ENCODE results near the gene C11orf21.

Gene C11orf21

DNA sequence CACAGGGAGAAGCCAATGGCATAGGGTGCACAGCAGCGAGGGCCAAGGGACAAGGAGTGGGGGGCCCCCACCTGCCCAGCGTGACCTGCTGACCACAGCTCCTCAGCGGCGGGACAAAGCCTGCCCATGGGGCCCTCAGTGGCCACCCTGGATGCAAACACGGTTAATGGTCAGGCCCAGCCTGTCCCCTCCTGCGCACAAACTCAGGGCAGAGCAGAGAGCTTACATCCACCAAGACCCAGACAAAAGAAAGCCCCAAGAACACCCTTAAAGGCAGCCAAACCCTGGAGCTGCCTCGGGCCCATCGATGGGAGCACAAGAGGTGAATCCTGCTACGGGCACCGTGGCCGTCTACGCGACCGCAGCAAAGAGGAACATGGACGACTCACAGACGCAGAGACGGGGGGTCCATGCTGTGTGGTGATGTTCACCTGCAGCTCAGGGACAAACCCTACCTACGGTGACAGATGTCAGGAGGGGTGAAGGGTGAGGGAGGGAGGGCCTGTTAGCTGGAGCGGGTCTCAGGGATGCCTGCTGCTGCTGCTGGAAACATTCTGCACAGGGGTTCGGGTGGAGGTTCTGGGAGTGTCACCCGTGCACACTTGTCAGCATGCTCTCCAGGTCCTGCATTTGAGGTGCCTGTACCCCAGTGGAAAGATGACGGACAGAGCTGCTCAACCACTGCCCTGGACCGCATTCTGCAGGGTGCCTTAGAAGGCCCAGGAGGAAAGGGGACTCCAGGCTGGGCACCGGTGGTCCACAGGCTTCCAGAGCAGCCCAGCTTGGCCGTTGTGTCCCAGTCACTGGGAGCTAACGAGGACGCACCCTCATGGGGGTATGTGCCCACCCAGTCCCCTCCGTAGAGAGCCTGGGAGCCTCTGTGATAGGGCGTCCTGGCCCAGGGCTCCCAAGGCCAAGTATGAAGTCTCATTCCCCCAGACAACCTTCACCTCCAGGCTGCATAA, 42.9 kb downstream of the C11orf21 start:
- peak; percentile 59 for DNase-seq

DNA sequence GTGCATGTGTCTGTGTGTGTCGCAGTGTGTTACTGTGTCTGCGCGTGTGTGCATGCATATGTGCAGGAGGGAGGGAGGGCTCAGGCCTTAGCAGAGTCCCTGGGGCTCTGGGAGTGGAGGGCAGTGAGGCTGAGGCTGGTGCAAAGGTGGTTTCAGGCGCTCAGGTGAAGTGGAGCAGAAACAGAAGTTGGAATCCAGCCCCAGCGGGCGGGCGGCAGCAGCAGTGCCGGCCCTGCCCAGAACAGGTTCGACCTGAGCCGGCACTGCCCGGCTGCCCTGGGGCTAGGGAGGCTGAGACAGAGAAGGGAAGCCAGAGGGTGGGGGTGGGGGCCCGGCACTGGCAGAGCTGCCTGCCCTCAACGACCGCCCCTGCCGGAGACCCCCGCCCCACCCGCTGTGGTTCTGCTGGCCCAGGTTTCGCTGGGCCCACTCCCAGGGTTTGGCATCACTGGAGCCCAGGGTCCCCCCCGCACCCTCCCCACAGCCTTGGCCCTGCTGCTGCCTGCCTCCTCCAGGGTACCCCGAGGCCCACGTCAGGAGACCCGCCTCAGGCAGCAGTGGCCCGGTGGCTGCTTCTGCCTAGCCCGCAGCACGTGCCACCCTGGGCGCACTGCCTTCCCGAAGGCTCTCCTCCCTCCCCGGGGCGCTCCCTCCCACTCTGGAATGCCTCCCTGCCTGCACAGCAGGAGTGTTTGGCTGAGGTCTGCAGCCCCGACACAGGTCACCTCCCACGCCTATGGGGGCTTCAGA, 44.6 kb downstream of the C11orf21 start:
- DNase-seq = no peak

DNA sequence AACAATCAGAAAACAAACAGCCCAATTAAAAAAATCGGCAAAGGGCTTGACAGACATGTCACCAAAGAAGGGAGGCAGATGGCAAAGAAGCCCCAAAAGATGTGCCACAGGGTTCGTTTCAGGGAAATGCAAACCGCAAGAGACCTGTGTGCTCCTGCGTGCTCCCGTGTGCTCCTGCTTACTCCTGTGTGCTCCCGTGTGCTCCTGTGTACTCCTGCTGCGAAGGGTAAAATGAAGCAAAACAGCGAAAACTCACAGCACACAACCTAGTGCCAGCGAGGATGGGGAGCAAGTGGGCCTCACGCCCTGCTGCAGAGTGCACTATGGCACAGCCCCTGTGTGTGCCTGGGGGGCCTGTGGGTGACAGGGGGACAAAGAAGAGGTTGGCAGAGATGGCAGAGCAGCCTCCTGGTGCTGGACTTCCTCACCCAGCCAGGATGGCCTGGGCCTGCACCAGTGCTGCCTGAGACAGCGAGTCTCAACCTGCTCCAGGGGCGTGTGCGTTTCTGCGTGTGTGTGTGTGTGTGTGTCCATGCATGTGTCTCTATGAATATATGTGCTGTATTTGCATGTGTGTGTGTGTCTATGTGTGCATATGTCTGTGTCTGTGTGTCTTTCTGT, 45.3 kb downstream of the C11orf21 start:
- DNase-seq = peak; percentile 59

DNA sequence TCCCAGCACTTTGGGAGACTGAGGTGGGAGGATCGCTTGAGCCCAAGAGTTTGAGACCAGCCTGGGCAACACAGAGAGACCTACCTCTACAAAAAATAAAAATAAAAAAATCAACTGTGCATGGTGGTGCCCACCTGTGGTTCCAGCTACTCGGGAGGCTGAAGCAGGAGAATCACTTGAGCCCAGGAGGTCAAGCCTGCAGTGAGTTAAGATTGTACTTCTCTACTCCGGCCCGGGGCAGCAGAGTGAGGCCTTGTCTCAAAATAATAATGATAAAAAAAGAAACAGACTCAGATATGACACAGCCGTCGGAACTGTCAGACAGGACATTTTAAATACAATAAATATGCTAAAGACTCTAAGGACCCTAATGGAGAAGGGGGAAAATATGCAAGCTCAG, 49.7 kb downstream of the C11orf21 start:
- DNase-seq = no peak

DNA sequence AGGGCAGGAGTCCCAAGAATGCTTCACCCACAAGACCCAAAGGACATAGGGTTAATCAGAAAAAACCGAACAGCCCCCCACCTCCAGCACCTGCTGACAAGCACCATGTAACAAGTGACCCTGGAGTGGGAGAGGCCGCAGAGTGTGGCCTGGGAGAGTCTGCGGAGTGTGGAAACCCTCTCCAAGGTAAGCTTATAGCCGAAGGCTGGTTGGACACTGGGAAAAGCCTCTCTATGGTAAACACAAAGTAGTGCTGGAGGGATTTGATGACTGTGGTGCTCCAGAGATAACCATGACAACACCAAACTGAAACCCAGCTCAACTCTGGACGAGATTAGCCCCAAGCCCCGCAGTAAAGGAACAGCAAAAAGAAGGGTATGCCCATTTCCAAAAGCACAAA, 50.6 kb downstream of the C11orf21 start:
- DNase-seq = no peak

DNA sequence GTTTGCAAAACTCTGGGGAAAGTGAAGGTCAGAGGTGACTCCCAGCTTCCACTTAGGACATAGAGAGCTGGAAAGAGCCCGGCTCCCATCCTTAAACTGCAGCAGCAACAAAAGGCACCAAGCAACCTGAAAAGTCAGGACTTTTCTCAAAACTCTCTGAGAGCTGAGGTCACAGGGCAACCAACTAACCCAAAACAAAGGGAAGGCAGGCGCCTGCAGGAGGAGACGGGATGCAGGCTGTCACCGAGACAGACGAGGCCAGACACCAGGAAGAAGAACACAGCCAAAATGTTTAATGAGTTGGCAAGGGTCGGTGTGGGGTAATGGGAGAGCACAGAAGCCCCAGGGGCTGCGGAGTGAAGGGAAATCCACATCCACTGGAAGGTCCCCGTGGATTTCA, 51.2 kb downstream of the C11orf21 start:
- DNase-seq = no peak

DNA sequence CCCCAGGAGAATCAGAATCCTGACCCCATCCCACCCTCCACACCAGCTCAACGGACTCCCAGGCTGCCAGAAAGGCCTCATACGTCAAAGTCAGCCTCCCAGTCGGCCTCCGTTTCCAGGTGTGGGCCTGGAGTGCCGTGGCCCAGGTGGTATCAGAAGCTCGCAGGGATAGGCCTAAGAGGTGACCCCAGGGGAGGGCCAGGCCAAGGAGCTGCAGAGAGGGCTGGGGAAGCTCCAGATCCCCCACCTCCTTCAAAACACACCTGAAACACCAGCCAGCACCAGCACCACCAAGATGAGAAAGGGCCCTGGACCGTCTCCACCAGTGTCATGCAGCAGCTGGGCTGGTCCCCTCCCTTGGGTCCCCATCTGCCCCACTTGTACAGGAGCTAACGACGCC, 51.7 kb downstream of the C11orf21 start:
- DNase-seq = peak; percentile 54

DNA sequence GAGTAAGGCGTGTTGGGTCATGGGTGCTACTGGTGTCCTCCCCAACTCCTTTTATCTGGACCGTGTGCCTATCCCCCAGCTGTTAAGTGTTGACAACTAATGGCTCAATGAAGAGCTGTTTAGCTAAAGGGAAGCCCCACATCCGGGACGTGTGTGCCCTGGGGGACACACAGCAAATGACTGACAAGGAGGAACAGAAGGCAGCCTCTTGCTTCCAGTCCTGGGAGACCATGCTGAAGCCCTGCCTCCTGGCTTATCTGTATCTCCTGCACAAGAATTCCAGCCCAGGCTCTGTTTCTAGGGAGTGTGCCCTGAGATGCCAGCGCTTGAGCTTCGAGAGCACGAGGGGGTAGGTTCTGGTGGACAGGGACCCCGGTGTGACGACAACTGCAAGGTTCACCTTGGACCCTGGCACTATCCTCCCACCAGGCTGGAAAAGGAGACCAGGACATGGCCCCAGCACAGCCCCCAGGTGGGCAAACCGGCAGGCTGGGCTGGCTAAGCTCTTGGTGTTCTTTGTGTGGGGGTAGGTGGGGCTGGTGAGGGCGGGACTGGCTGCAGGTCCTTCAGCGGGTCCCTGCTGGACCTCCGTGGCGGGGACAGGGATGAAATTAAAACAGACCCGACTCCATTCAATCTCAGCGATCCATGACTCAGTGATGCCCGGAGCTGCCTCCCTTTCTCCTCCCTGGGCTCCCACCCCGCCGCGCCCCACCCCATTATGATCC, 52.4 kb downstream of the C11orf21 start:
- peak; percentile 50 for DNase-seq

DNA sequence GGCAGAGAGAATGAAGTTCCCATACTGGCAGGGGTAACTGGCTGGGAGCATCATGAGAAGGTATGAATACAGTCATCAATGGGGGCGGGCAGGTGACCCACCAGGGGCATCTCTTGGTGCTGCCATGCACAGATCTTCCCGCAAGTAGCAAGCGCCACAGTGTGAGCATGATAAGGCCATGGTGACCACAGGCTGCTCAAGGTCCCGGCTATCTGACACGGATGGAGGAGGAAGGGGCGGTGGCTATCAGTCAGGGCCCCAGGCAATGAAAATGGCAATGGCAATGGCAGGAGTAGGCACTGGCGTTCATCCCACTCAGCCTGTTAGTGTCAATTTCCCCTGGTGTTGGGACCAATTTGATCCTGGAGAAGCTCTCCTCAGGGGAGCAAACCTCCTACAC, 53.0 kb downstream of the C11orf21 start:
- DNase-seq = peak; percentile 22

DNA sequence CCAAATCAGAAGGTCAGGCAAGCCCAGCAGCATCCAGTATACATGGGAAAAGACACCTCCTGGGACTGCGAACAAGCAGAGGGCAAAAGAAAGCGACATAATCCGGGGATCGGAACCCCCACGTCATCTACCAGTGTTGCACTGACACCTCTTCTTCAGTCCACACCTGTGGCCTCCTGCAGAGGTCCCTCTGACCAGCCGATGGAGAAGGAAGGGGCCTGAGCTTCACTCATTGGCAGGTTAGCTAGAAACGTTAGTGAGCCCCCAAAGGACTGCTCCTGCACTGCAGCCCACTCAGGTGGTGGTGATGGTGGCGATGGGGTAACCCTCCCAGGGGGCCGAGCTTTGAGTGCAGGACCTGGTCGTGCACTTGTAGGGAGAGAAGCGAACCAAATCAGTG, 53.5 kb downstream of the C11orf21 start:
- DNase-seq = peak; percentile 28

DNA sequence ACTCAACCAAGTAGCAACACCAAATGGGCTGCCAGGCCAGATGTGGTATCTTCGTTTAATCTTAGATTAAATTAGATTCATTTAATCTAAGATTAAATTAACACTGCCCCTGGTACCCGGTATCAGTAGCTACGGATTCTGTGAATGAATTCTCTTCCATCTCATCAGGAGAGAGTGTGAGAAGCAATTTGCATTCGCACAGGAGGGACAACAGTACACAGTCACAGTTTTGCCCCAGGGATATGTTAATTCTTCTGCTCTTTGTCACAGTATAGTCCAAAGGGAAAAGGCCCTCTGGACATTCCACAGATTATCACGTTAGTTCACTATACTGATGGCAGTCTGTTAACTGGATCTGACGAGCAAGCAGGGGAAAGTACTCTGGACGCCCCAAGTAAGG, 54.2 kb downstream of the C11orf21 start:
- DNase-seq = no peak
